Cerebellar nuclear complex (tissue), 1 donor: ENCODE measurements around the gene SLC7A10.
"Not testable (repeated sequence)": the region's sequence is repeated elsewhere in the genome, so short reads cannot be mapped to it uniquely, and the experiment has no call there.

Experiments used
- DNase-seq, 2 experiments: peaks; one replicate each; lab custom pipeline; 2025; lab: John Stamatoyannopoulos, UW

Gene SLC7A10

GRCh38 chr19:33202546-33203507 is 22.8 kb downstream of the SLC7A10 start:
- no peak for DNase-seq

DNA sequence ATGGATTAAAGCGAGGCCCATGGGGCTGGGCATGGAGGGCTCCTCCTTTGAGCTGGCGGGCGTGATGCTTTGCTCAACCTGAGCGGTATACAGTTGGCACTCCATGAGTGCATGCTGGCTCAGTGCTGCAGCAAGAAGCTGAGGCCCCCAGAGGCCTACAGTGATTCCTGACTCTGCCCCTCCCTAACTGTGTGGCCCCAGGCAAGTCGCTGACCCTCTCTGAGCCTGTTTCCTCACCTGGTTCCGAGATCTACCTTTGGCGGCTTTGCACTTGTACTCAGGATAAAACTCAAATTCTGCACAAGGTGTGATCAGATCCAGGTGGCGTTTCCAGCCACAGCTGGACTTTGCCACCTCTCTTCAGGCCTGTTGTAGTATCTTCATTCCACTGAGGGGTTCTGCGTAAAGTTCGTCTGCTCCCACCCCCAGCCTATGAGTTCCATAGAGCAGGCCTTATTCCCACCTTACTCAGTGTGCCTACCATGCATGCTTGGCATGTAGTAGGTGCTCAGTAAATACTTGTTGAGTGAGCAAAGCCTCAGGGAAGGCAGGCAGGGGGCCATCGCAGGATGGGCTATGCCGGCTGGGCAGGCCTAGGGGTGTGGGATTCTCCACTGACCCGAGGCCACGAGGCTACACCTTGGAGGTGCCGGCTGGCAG is 23.6 kb downstream of the SLC7A10 start:
- no peak for DNase-seq

DNA sequence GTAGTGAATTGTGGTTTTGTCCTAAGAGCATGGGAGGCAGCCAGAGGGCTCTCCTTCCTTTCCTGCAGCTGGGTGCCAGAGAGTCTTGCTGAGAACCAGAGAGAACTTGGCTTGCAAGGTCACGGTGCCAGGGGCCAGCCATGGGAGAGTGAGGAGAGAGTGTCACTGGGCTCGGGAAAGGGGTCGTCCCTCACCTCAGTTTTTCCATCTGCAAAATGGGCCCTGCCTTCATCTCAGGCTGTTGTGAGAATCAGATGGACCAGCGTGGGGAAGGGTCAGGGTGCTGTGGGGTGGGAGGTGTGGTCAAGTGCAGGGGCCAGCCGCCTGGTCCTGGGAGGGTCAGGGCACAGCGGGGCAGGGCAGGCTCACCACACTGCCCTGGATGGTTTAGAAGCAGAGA is 24.2 kb downstream of the SLC7A10 start:
- DNase-seq: no peak

- DNase-seq: no peak
Observed at GRCh38 chr19:33199441-33200265, 26.0 kb downstream of the SLC7A10 start.

DNA sequence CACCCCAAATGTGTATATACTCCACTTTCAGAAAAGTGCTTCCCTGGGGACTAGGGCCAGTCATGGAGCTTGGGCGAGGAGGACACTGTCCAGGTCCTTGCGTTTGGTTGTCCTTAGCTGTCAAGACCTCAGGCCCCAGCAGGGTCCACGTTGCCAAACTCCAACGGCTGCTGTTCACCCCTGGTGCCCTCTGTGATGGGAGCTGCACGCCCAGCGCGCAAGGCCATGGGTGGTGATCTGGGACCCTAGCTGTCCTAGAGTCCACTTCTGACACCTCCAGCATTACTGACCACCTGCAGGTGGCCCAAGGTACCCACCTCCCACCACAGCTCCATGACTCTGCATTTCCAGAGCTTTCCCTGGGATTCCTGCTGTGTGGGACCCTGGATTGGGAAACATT is 27.5 kb downstream of the SLC7A10 start:
- no peak for DNase-seq

GRCh38 chr19:33197591-33198000 is 28.1 kb downstream of the SLC7A10 start:
- no peak for DNase-seq

DNA sequence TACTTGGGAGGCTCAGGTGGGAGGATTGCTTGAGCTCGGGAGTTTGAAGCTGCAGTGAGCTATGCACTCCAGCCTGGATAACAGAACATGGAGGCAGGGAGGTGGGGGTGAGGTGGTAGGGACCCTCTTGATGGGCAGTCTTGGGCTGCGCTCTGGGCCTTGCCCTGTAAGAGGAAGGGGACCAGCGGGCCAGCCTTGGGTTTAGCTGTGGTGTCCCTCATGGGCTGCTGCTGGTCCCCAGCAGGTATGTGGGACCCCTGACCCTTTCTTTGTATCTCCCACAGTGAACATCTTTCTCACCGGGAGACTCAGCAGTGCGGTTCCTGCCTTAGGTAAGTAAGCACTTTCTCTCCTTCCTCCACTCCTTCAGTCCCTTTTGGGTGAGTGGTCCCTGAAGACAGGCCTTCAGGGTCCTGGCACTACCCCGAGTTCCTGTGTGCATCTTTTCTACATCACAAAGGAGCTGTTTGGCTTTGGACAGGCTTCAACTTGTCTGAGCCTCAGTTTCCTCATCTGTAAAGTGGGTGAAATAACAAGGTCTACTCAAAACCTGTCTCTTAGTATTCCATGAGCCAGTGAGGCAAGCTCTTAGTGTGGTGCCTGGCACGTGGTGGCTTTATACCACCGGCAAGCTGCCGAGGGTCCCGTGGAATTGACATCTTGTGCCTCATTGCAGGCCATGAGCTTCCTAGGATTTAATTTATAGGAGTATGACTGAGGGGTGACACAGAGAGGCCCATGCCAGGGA is 29.0 kb downstream of the SLC7A10 start:
- DNase-seq: no peak

- no peak for DNase-seq
Observed at GRCh38 chr19:33195645-33196347, 29.9 kb downstream of the SLC7A10 start.

DNA sequence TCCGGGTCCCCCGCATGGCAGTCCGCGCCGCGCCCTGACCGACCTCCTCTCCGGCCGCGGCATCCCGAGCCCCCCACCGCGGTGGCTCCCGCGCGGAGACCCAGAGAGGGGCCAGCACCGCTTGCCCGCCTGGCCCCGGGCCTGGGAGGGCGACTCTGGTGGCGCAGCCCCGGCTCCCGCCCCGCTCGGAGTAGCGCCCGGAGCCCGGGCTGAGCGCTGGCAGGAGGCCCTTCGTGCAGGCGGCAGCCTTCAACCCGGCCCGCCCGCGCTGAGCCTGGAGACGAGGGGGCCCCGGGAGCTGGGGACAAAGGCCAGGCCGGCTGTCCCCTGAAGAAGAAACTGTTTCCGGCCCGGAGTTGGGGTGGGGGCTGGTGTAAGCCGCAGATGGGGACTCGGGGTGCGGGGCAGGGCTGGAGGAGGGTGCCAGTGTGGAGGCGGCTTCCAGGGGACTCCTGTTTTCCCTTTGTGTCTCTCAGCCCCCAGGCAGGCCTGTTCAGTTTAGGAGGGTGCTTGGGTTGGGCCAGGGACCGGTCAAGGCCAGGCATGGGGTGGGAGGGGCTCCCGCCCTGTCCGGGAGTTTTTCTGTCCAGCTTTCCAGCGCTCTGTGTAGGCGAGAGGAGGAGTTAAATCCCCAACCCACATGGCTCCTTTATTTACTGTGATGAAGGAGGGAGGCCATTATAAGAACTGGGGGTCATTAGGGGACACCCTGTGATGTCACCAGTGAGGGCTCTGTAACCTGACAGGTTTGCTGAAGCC is 30.6 kb downstream of the SLC7A10 start:
- DNase-seq: no peak

DNA sequence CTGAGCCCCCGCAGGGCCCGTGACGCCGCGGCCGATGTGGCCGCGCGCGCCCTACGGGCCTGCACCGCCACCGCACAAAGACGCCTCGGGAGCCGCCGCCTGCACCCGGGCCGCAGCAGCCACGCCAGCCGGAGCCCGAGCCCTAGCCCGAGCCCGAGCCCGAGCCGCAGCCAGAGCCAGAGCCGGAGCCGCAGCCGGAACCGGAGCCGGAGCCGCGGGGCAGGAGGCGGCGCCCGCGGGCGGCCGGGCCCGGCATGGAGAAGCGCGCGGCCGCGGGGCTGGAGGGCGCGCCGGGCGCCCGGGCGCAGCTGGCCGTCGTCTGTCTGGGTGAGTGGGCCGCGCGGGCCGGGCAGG is 31.1 kb downstream of the SLC7A10 start:
- DNase-seq: no peak

GRCh38 chr19:33193865-33194362 is 31.7 kb downstream of the SLC7A10 start, which contains the start of gene LRP3:
Gene LRP3, plus strand, starts transcription at chr19:33194330. Its CDS starts 456 bp downstream, at chr19:33194786.
- no peak for DNase-seq

- DNase-seq: no peak
Observed at GRCh38 chr19:33193269-33193864, 32.3 kb downstream of the SLC7A10 start.

DNA sequence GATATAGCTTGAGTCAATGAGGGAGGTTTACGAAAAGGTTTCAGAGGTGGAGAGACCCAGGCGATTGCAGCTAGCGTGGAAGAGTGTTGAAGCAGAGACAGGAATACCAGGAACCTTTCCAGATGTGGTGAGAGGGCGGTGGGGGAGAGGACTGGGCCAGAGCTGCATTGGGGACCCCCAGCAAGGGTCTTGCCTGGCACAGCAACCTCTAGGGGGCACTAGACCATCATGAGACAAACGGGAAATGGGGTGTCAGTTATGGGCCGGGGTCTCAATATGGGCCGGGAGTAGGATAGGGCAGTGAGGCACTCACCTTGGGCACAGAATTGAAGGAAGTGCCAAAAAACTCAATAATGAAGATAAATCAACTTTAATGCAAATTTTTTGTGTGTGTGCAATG is 33.6 kb downstream of the SLC7A10 start:
- DNase-seq: no peak

- DNase-seq: no peak
Observed at GRCh38 chr19:33191501-33191900, 34.1 kb downstream of the SLC7A10 start.

DNA sequence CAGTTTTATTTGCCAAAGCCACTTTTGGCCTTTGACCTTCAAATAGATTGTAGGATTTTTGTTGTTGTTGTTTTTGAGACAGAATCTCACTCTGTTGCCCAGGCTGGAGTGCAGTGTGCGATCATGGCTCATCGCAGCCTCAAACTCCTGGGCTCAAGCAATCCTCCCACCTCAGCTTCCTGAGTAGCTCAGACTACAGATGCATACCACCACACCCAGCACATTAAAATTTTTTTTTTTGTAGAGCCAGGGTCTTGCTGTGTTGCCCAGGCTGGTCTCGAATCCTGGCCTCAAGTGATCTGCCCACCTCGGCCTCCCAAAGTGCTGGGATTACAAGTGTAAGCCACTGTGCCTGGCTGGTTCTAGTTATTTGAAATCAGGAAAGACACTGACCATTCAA is 34.6 kb downstream of the SLC7A10 start:
- not testable (repeated sequence) for DNase-seq

DNA sequence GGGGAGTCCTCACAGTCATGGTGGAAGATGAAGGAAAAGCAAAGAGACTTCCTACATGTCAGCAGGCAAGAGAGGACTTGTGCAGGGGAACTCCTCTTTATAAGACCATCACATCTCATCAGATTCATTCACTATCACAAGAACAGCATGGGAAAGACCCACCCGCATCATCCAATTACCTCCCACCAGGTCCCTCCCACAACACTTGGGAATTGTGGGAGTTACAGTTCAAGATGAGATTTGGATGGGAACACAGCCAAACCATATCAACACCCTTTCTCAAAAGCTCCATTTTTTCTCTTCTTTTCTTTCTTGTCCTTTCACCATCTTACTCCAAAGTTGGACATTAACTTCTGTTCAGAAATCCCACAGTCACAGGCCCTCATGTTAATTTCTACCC is 36.2 kb downstream of the SLC7A10 start:
- DNase-seq: no peak

- DNase-seq: no peak
Observed at GRCh38 chr19:33187183-33187540, 38.5 kb downstream of the SLC7A10 start.

DNA sequence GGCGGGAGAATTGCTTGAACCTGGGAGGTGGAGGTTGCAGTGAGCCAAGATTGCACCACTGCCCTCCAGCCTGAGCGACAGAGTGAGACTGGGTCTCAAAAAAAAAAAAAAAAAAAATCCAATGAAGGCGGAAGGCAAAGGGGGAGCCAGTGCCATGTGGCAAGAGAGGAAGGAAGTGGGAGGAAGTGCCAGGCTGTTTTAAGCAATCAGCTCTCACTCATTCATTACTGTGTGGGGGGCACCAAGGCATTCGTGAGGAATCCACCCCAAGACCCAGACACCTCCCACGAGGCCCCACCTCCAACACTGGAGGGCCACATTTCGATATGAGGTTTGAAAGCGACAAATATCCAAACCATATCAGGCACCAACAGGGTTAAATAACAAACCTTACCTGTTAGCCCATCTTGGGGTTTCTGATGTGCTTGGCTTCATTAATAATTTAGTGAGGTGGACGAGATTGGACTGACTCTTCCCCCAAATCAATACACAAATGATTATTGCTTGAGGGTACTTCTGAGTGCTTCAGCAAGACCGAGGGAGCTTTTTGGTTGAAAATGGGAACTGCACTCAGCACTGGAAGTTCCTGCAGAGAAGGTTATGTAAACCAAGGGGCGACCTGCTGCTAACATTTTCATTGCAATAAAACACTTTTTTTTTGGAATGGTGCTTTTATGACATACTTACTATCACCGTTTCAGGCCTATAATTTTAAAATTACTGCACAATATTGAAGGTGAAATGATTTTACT is 39.0 kb downstream of the SLC7A10 start:
- DNase-seq: no peak

DNA sequence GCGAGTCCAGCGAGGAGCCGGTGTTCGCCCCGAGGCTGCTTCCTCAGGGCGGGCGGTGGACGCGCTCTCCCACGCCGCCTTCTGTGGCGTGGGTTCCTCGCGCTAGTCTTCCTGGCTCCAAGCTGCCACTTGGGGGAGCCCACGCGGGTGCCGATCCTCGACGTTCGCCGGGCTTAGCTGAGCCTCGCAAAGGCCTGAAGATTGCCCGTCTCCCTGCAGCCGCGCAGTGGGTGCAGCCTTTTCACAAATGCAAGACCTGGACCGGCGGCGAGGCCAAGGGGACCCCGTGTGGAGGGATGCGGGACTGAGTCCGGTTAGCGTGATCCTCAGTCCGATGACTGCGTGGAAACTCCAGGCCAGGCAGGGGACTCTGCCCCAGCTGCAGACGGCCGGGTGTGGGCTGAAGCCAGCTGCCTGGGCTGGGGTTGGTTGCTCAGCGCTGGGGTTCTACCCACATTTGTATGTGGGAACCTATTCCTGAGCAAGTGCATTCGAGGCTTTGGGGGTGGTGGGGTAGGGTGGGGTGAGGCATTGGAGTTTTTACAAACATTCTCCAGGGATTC is 48.2 kb downstream of the SLC7A10 start:
- DNase-seq: no peak
